EL (cell line): ENCODE data around the gene SLIRP.
"Not testable (repeated sequence)": the region's sequence is repeated elsewhere in the genome, so short reads cannot be mapped to it uniquely, and the experiment has no call there.

ENCODE experiments used
- DNase-seq: peaks from one replicate; pipeline ENCODE4 v3.0.0-alpha.2; 2016

SLIRP gene

DNA sequence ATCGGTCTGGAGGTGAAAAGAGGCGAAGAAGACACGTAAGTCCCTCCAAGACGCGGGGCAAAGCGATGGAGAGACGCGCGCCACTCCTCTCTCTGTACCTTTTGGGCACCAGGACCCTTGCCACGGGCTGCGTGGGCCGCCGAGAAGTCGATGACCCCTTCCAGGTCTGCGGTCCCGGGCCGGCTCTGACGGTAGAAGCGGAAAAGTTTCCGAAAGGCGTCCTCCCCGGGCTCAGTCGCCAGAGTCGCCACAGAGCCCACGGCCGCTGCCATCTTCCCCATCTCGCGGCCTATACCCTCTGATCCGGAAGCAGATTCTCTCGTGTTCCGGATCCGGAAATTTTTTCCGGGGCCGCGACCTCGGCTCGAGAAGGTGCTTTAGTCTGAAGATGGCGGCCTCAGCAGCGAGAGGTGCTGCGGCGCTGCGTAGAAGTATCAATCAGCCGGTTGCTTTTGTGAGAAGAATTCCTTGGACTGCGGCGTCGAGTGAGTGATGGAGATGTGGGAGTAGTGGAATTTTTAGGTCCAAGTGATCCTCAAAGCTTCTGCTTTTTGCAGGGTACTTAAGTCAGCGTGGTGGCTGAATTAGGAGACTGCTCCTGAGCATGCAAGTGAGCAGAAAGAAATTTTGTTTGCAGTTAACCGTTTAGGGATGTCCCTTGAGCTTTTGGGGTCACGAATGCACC lies at the start of gene SLIRP, which contains the start of gene ALKBH1:
SLIRP (plus strand) TSS at position 380 of the 685 bp plus-strand sequence; CDS start at position 389, 9 bp downstream.
ALKBH1 (minus strand) TSS at position 300 of the 685 bp plus-strand sequence; CDS start at position 281, 19 bp downstream.
- peak; percentile 85 for DNase-seq

- no peak for DNase-seq
Observed at GRCh38 chr14:77659831-77660230, 48.1 kb upstream of the SLIRP start.

DNA sequence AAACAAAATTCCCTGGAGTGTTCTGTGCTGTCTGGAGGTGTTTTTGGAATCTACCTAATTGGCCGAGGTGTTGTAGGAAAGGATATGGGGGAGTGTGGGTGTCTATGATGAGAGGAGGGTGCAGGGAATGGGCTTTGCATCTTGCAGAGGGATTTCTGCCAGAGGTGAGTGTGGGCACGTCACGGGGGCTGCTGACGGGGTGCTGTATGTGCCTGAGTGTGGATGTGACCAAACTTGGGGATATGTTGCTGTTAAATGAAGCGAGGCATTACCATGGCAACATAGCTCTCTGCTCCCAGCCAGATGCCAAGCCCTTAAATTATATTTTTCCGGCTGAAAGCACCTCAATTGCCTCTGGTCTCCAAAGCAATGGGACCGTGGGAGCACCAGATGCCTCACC lies 47.1 kb upstream of the SLIRP start:
- no peak for DNase-seq

GRCh38 chr14:77661562-77661961 lies 46.3 kb upstream of the SLIRP start:
- not testable (repeated sequence) for DNase-seq

DNA sequence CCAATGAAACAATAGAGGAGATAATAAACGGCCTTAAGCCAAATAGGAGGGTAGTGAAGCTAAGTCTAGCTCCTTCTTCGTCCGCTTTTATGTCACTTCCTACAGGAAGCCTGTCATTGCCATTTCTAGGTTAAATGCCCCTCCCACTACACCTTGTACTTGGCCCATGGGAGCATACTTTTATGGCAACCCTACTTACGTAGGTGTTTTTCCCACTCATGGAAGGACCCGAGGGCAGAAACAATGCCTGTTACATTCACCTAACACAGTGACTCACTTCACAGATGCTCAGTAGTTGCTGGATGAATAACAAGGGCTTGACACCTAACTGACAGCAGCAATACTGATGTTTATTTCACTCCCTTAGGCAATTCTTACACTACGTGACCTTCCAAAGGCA lies 44.6 kb upstream of the SLIRP start:
- peak; percentile 50 for DNase-seq

DNA sequence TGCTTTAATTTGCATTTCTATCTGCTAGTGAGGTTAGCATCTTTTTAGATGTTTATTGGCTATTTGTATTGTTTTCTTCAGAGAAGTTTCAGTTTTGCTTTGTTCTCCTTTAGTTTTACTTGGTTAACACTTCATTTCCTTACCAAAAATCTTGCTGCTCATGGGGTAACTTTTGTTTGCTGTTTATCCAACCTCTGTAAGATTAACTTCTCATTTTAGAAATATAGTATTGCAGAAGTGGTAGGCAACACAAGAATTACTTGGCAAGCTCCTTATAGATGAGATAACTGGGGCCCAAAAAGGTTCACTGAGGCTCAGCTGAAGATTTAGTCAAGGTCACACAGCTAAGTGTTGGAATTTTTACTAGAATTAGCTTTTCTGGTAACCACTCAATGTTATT lies 40.6 kb upstream of the SLIRP start:
- no peak for DNase-seq

GRCh38 chr14:77673193-77673592 lies 34.7 kb upstream of the SLIRP start:
- DNase-seq, result no peak

DNA sequence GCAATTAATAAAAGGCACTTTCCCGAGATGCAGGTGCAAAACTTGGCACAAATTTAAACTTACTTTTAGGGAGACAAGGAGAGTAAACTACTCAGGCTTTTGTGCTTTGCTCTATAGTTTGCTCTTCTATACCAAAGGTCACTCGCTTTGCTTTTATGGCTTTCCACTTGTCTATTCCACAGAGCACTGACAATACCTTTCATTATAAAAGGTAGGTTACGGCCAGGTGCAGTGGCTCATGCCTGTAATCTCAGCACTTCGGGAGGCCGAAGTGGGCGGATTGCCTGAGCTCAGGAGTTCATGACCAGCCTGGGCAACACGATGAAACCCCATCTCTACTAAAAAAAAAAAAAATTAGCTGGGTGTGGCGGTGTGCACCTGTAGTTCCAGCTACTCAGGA lies 33.0 kb upstream of the SLIRP start:
- no peak for DNase-seq

- DNase-seq, result peak; percentile 34
Observed at GRCh38 chr14:77681196-77682157, 26.4 kb upstream of the SLIRP start.

DNA sequence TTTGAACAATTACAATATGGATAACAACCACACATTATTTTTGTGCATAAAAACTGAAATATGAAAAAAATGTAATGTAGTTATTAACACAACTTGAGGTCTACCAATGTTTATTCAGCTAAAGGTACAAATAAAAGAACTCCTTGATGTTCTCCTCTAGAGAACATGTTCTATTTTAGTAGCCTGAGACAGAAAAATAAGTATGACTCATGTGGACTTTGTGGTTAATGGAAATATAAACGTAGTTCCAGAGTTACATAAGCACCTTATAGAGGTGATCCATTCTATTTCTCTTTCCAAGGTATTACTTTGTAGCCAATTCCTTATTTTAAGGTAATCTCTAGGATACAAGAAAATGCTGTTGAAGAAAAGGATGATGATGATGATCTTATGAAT lies 25.7 kb upstream of the SLIRP start:
- peak; percentile 22 for DNase-seq

DNA sequence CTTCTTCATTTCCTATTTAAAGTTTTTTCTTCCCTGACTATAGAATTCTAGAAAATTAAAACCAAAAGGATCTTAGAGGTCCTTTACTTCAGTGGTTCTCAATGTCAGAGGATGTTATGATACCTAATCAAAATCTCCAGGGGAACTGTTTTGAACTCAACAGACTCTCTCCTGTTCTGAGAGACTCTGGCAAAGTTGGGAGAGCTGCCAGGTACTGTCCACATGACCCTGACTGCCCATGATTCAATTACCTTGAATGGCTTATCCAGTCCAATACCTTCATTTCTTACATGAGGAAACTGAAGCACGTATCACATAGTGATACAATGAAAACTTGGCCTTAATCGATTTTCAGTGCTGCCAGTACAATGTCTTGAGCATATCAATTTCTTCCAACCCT lies 16.6 kb upstream of the SLIRP start:
- no peak for DNase-seq

- peak; percentile 43 for DNase-seq
Observed at GRCh38 chr14:77707355-77707723, 564 bp upstream of the SLIRP start.

GRCh38 chr14:77708749-77709148 lies 846 bp downstream of the SLIRP start:
- DNase-seq, result no peak

DNA sequence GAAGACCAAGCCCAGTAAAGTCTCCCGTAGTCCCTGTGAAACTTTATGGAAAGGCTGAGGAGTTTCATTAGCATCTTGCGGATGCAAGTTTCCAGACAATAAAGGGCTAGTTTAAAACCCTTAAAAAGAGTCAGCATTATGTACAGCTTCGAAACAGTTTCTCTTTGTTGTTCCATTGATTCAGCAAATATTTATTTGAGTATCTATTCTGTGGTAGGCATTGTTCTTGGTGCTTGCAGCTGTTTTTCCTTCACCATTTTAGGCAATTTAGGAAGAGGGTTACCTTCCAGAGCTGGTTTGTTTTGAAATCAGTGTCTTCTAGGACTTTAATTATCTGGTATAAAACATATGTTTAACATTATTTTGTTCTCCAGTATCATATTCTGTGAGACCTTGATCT lies 1.5 kb downstream of the SLIRP start:
- no peak for DNase-seq

GRCh38 chr14:77710364-77710763 lies 2.5 kb downstream of the SLIRP start:
- no peak for DNase-seq

DNA sequence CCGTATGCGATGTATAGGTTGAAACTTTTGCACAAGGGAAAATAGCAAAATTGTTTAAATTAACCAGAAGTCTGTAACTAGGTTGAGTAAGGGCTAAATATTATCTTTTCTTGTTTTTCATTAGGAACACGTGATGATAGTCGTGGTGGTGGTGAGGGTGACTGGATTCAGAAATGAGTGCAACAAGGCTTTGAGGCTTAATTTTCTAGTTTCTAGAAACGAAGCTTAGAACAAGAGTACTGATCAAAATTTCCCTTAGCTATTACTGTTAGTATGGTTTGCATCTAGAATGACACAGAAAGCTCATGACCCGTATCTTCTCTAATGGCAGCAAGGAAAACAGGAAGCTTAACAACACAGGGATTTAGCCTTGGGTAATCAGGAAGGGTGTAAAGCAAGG lies 7.0 kb downstream of the SLIRP start:
- DNase-seq, result no peak

- no peak for DNase-seq
Observed at GRCh38 chr14:77717608-77718305, 9.9 kb downstream of the SLIRP start.

DNA sequence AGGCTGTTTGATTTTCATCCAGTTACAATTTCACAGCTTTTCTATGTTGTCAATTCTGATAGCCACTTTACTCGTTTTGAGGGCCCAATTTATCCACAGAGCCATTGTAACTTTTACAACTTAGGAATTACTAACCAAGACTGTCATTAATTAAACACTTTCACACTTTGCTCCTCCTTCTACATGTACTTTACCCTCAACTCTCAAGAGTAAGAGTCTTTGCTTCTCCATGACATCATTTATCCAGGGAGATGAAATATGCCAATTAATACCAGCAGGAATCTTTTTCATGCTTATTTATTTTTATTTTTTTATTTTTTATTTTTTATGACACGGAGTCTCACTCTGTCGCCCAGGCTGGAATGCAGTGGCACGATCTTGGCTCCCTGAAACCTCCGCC lies 13.5 kb downstream of the SLIRP start:
- no peak for DNase-seq

GRCh38 chr14:77722301-77722700 lies 14.4 kb downstream of the SLIRP start:
- DNase-seq, result no peak

- DNase-seq, result peak; percentile 45
Observed at GRCh38 chr14:77730976-77731497, 23.1 kb downstream of the SLIRP start.

GRCh38 chr14:77738559-77739250 lies 30.8 kb downstream of the SLIRP start:
- peak; percentile 36 for DNase-seq

DNA sequence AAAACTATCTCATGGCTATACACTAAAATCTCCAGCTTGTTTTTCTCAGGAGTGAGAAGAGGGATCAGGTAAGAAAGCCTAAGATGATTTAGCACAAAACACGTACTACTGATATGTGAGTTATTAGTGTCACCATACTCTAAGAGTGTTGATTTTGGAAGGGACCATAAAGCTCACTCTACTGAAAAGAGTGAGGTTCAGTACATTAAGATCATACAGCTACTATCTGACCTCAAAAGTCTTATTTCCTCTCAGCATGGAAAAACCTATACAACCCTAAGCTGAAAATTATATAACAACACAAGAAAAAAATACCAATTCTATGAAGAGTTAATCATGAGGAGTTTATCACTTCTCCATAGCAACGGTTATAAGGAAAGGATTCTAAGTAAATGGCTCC lies 33.5 kb downstream of the SLIRP start:
- no peak for DNase-seq
